Measurements from ENCODE around the gene PWWP2B. TPM values are rescaled to one million over a fixed set of nuclear protein-coding genes. Genes with fewer than 3 reads are reported as not detected.
A peak's percentile ranks its signal among the peaks of the same experiment; 100 is the strongest.

PWWP2B gene
- total RNA-seq, 4 donors from 2014 or later = 28.3 to 33.1 (median 28.9) TPM

- no peak overlapping the region for H3K4me3 ChIP-seq (ENCODE audit: low read depth, poor library complexity, severe bottlenecking)
- intact Hi-C loops (cut with DNase I; ENCODE audit: low total_unique reads) = loop anchor here (10.0 kb wide), 1 partner anchor 275 kb away; no protein-coding TSS in a partner anchor
- TF ChIP-seq CTCF (IDR thresholded peaks at IDR 0.05) (no peak), POLR2A (IDR thresholded peaks at IDR 0.05) (no peak)
- 92 to 93% methylated on average over 13 of the region's 13 CpGs for WGBS, 2 donors
- no peak for DNase-seq (ENCODE audit: low spot score in 2 of 2)
Observed at GRCh38 chr10:132369636-132370185, 27.3 kb upstream of the PWWP2B start.

GRCh38 chr10:132370426-132371340, 26.3 kb upstream of the PWWP2B start:
- no peak overlapping the region for H3K4me3 ChIP-seq (ENCODE audit: low read depth, poor library complexity, severe bottlenecking)
- TF ChIP-seq POLR2A (IDR thresholded peaks at IDR 0.05) (no peak), CTCF (IDR thresholded peaks at IDR 0.05) (no peak)
- no peak for DNase-seq (ENCODE audit: low spot score in 2 of 2)
- 95% methylated on average over 31 of the region's 31 CpGs for WGBS, 2 donors
- intact Hi-C loops (cut with DNase I; ENCODE audit: low total_unique reads) = loop anchor here (10.0 kb wide), 1 partner anchor 274 kb away; no protein-coding TSS in a partner anchor

DNA sequence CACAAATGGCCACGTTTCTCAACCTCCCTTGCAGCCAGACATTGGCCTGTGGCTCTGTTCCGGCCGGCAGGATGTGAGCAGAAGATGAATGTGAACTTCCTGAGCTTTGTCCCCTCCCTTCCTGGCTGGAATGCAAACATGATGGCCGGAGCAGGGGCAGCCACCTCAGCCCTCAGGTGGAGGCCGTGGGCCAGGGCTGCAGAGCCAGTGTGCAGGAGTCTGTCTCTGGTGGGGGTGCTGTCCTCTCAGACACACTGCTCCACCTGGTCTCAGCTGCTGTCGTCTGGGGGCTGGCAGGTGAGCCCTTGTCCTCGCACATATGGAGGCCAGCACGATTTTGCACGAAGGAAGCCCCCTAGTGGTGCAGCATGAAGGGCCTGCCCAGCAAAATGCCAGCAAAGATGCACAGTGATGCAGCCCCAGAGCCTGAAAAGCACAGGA, 25.3 kb upstream of the PWWP2B start:
- TF ChIP-seq CTCF (IDR thresholded peaks at IDR 0.05) (no peak), POLR2A (IDR thresholded peaks at IDR 0.05) (no peak)
- DNase-seq (ENCODE audit: low spot score in 2 of 2) = peak in 1 of 2 donors; percentile 81
- no peak overlapping the region for H3K4me3 ChIP-seq (ENCODE audit: low read depth, poor library complexity, severe bottlenecking)
- intact Hi-C loops (cut with DNase I; ENCODE audit: low total_unique reads) = loop anchor here (10.0 kb wide), 1 partner anchor 273 kb away; no protein-coding TSS in a partner anchor
- 90% methylated on average over 8 to 9 of the region's 9 CpGs for WGBS, 2 donors

- TF ChIP-seq CTCF (IDR thresholded peaks at IDR 0.05) (no peak), POLR2A (IDR thresholded peaks at IDR 0.05) (no peak)
Observed at GRCh38 chr10:132372516-132373095, 24.4 kb upstream of the PWWP2B start.

GRCh38 chr10:132373241-132373955, 23.6 kb upstream of the PWWP2B start:
- TF ChIP-seq POLR2A (IDR thresholded peaks at IDR 0.05) (no peak), CTCF (IDR thresholded peaks at IDR 0.05) (no peak)
- intact Hi-C loops (cut with DNase I; ENCODE audit: low total_unique reads) = loop anchor here (10.0 kb wide), 1 partner anchor 271 kb away; no protein-coding TSS in a partner anchor
- 71 to 75% methylated on average over 25 of the region's 25 CpGs for WGBS, 2 donors
- peak in 1 of 2 donors; percentile 79 for DNase-seq (ENCODE audit: low spot score in 2 of 2)
- no peak overlapping the region for H3K4me3 ChIP-seq (ENCODE audit: low read depth, poor library complexity, severe bottlenecking)

More at GRCh38 chr10:132372516-132373095, 24.4 kb upstream of the PWWP2B start:
- H3K4me3 ChIP-seq (ENCODE audit: low read depth, poor library complexity, severe bottlenecking) = no peak overlapping the region
- peak in 1 of 2 donors; percentile 77 for DNase-seq (ENCODE audit: low spot score in 2 of 2)
- intact Hi-C loops (cut with DNase I; ENCODE audit: low total_unique reads) = loop anchor here (10.0 kb wide), 1 partner anchor 272 kb away; no protein-coding TSS in a partner anchor
- WGBS, 2 donors = 90 to 93% methylated on average over 16 of the region's 16 CpGs
